CD4-positive, CD25-positive, alpha-beta regulatory T cell (primary cell): Measurements from ENCODE around the gene DCTN2. TPM values are rescaled to one million over a fixed set of nuclear protein-coding genes. Genes with fewer than 3 reads are reported as not detected.
A peak's percentile ranks its signal among the peaks of the same experiment; 100 is the strongest.

Source experiments
- ATAC-seq, 2 donors: fragments of 150-1000 bp; cut with Tn5 transposase; one replicate each; pipeline ENCODE4 v1.10.0; 2021; ENCODE audit warnings: low read depth in 2 of 2, moderate number of reproducible peaks in 2 of 2, moderate library complexity in 1 of 2
- DNase-seq, 3 donors: peaks; one replicate each; pipeline versions ENCODE4 v3.0.0 to v3.0.0-alpha.2; 2012 to 2022; ENCODE audit warnings: mixed read lengths in 1 of 3
- H3K27ac ChIP-seq: one replicate; pipeline ENCODE4 v1.7.0; 2013; ENCODE audit warnings: mild to moderate bottlenecking, low read length; ENCODE audit not compliant: insufficient read depth, poor library complexity, severe bottlenecking
- H3K27me3 ChIP-seq: one replicate; pipeline ENCODE4 v1.7.0; 2013; ENCODE audit warnings: low read length; ENCODE audit not compliant: control insufficient read depth, insufficient read depth
- H3K36me3 ChIP-seq: one replicate; pipeline ENCODE4 v1.7.0; 2013; ENCODE audit warnings: mild to moderate bottlenecking, low read length, moderate library complexity; ENCODE audit not compliant: control insufficient read depth, insufficient read depth
- H3K4me1 ChIP-seq: 2 replicates; pipeline ENCODE4 v1.7.0; 2013; ENCODE audit warnings: mild to moderate bottlenecking, low read length; ENCODE audit not compliant: insufficient read depth, control insufficient read depth, poor library complexity, severe bottlenecking
- H3K4me3 ChIP-seq: one replicate; pipeline ENCODE4 v1.7.0; 2013; ENCODE audit warnings: low read depth, mild to moderate bottlenecking, low read length, moderate library complexity
- H3K9me3 ChIP-seq, 2 experiments: 1 replicate in 1 of 2; 2 replicates in 1 of 2; pipeline ENCODE4 v1.7.0; 2013; ENCODE audit warnings: low read length in 2 of 2, mild to moderate bottlenecking in 1 of 2, moderate library complexity in 1 of 2; ENCODE audit not compliant: control insufficient read depth in 2 of 2
- H3K27ac Mint-ChIP-seq, 3 donors: one replicate each; pipeline ENCODE4 v1.8.0; 2020 to 2022; ENCODE audit warnings: mild to moderate bottlenecking in 3 of 3, mixed read lengths in 3 of 3, moderate library complexity in 2 of 3
- H3K27me3 Mint-ChIP-seq: one replicate; pipeline ENCODE4 v1.8.0; 2022; ENCODE audit warnings: mild to moderate bottlenecking, mixed read lengths
- H3K36me3 Mint-ChIP-seq: one replicate; pipeline ENCODE4 v1.8.0; 2020; ENCODE audit warnings: mixed read lengths
- H3K4me1 Mint-ChIP-seq, 4 donors: one replicate each; pipeline ENCODE4 v1.8.0; 2020 to 2022; ENCODE audit warnings: mixed read lengths in 4 of 4, mild to moderate bottlenecking in 1 of 4
- H3K4me3 Mint-ChIP-seq, 4 donors: one replicate each; pipeline ENCODE4 v1.8.0; 2020 to 2022; ENCODE audit warnings: mild to moderate bottlenecking in 4 of 4, mixed read lengths in 4 of 4, moderate library complexity in 3 of 4
- H3K9me3 Mint-ChIP-seq, 7 donors: one replicate each; pipeline ENCODE4 v1.8.0; 2020 to 2022; ENCODE audit warnings: mixed read lengths in 7 of 7, mild to moderate bottlenecking in 3 of 7, moderate library complexity in 2 of 7
- polyA plus RNA-seq, 4 donors: library from polyadenylated mRNA; unstranded; fragments of 300-500 nt; fragmentation: Illumina TruSeq; gene quantifications; one replicate each; pipeline ENCODE4 v1.2.3, GENCODE V29; 2021
- total RNA-seq: library from RNA; stranded (reverse); gene quantifications from one replicate; pipeline ENCODE4 v1.2.3, GENCODE V29; 2022

The DCTN2 gene
- total and polyA plus RNA-seq, 5 donors from 2014 or later: 74.9 to 91.6 (median 78.9) TPM

DNA sequence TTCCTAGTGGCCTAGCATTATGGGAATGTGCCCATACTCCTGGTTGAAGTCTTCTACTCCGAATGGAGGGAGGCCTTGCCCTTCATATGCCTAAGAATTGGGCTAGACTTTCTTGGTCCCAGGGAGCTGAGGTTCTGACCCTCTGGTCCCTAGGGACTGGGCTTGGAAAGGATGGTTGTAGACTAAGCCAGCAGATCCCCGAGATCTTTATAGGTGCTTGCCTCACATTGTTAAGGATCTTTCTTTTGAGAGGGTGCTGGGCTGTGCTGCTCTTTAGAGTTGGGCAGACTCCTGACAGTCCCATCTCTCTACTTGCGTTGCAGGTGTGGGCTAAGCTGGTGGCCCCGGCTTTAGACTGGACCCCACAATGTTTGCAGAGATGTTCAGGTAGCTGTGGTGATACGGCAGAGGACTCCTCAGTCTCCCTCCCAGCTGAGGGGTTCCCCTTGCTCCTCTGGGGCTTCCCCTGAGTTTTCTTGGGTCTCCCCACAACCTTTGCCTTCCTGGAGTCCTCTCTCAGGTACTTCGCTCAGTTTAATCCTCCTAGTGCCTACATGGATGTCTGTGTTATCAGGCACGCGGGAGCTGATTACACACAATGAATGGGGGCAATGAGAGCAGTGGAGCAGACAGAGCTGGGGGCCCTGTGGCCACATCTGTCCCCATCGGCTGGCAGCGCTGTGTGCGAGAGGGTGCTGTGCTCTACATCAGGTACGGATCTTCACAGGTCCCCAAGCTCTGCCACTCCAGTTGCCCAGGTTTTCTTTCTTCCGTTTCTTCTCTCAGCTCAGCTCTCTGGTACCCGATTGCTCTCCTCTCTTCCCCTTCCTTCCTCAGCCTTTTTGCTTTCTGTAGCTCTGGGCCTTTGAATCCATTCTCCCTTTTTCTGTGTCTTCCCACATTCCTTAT lies 23.0 kb downstream of the DCTN2 start:
- peaks cover 5% of the 10 kb centered on the region for H3K36me3 Mint-ChIP-seq
- H3K9me3 Mint-ChIP-seq: peaks cover 0 to 3% (median 0%) of the 10 kb centered on the region in 7 donors
- ATAC-seq: no peak
- peak overlapping the region; percentile 90 to 96 (median 94) for H3K4me3 Mint-ChIP-seq
- peak overlapping the region in 2 of 3 donors; percentile 89 to 95 for H3K27ac Mint-ChIP-seq
- Histone ChIP-seq H3K4me3 (peak overlapping the region; percentile 89), H3K36me3 (peaks cover 26% of the 10 kb centered on the region), H3K27ac (peak overlapping the region; percentile 98), H3K9me3 (no peaks in the 10 kb centered on the region), H3K27me3 (no peaks in the 10 kb centered on the region), H3K4me1 (peaks cover 47% of the 10 kb centered on the region)
- peaks cover 9 to 55% (median 35%) of the 10 kb centered on the region in 4 donors for H3K4me1 Mint-ChIP-seq
- peaks cover 21% of the 10 kb centered on the region for H3K27me3 Mint-ChIP-seq
- peak in 1 of 3 donors; percentile 8 for DNase-seq

DNA sequence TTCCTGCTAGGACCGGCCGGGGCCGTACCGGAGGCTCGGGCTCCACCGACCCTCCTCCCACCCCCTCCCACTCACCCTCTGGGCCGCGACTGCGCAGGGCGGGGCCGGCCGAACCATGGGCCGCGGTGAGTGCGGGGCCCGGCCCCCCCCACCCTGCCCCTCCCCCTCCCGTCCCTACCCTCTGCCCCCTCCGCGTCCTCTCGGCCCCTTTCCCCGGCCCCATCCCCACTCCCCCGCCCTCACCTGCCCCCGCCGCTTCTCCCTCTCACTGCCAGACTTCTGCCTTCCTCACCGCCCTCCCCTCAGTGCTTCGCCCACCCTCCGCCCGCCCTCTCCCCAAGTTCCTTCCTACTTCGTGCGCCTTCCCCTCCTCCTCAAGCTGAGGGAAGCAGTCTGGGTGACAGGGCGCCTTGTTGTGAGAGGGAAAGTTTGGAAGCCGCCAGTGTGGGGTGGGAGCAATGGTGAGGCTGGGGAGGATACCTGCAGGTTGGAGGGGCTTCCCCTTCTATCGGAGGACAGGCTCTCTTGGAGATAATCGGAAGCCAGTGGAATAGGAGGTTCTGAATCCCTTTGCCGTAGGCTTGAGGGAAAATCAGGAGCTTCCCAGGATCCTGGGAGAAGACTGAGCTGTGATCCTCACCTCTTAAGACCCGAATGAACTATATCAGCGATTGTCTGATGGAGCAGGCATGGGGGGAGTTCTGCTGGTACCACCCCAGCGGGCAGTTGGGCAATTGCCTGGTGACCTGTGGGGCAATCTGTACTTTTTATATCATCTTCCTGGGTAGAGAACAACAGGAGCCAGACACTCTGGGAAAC lies 23.9 kb downstream of the DCTN2 start:
- Histone ChIP-seq H3K9me3 (no peaks in the 10 kb centered on the region), H3K36me3 (peaks cover 22% of the 10 kb centered on the region), H3K27ac (peak overlapping the region; percentile 98), H3K27me3 (no peaks in the 10 kb centered on the region), H3K4me1 (peaks cover 56% of the 10 kb centered on the region), H3K4me3 (peak overlapping the region; percentile 89)
- Mint-ChIP-seq H3K9me3 (peaks cover 0 to 3% (median 0%) of the 10 kb centered on the region in 7 donors), H3K4me3 (peak overlapping the region; percentile 90 to 96 (median 94)), H3K36me3 (peaks cover 6% of the 10 kb centered on the region), H3K4me1 (peaks cover 15 to 63% (median 42%) of the 10 kb centered on the region in 4 donors), H3K27me3 (peaks cover 21% of the 10 kb centered on the region), H3K27ac (peak overlapping the region in 2 of 3 donors; percentile 89 to 100)
- DNase-seq (peak; percentile 30 to 59 (median 51)), ATAC-seq (no peak)

DNA sequence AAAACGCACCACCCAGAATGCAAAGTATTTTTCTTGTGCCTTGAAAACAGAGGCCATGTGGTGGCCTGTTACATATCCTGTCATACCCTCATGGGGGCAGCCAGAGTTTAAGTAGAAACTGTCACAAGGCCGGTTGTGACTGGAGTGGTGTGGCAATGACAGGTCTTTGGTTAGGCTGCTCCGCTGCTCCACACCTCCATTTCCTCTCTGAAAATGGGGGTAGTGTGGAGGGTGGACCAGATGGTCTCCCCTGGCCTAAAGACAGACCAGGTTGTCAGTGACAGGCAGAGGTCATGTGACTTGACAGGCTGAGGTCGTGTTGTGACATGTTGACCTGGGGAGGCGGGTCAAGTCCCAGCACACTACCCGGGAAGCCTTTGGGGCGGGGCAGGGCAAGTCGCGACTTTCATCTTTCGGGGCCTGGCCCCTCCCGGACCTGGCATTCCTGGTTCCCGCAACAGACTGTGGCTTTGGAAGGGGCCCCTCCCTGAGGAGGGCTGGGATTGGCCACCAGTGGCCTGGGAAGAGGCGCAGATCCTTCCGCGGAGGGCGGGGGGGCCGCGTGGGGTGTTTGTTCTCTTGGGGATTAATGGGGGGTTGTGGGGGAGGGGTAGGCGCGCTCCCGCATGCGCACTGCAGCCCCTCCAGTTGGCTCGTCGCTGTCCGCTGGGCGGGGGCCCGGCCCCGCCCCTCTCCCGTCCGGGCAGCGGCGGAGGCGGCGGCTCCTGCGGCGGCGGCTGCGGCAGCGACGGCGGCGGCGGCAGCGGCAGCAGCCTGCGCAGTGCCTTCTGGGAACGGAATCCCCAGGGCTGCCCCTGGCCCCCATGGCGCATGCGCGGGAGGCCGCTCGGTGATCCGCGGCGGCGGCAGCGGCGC lies 24.7 kb downstream of the DCTN2 start, which contains the start of gene MBD6:
MBD6 (plus strand) TSS at position 814 of the 876 bp plus-strand sequence. CDS start 1,480 bp downstream, outside the sequence.
- Mint-ChIP-seq H3K27ac (peak within 1 kb of the TSS; percentile 98 to 100 (median 100)), H3K4me1 (peaks cover 15 to 71% (median 44%) of the 10 kb centered on the region in 4 donors), H3K9me3 (peaks cover 0 to 3% (median 0%) of the 10 kb centered on the region in 7 donors), H3K36me3 (peaks cover 10% of the 10 kb centered on the region), H3K4me3 (peak within 1 kb of the TSS; percentile 97 to 99 (median 98)), H3K27me3 (peaks cover 21% of the 10 kb centered on the region)
- Histone ChIP-seq H3K4me3 (peak within 1 kb of the TSS; percentile 89), H3K27ac (peak within 1 kb of the TSS; percentile 98), H3K36me3 (peaks cover 21% of the 10 kb centered on the region), H3K27me3 (no peaks in the 10 kb centered on the region), H3K4me1 (peaks cover 59% of the 10 kb centered on the region), H3K9me3 (no peaks in the 10 kb centered on the region)
- DNase-seq (peak; percentile 89 to 92 (median 90)), ATAC-seq (peak; percentile 46 to 50)

DNA sequence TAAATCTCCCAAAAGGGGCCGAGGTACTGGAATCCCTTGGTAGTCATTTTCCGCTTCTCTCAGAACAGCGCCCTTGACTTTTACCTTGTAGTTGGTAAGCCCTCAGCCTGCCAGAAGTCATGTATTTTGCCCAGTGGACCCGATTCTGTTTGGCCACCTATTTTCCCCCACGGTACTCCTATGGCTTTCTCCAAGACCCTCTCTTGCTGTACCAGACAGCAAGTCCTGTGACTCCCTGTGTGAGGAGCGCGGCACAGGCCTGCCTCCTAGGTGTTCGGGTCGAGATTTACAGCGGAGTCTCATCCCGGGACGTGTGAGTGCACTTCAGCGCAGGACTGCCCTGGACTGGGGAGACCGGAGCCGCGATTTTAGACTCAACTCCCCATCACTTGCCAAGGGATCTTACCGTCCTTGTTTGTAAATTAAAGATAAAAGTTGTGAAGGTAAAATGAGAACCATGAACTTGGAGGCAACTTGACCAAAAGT lies 25.4 kb downstream of the DCTN2 start:
- Histone ChIP-seq H3K27ac (peak overlapping the region; percentile 98), H3K27me3 (no peaks in the 10 kb centered on the region), H3K4me1 (peaks cover 59% of the 10 kb centered on the region), H3K9me3 (no peaks in the 10 kb centered on the region), H3K4me3 (peak overlapping the region; percentile 60), H3K36me3 (peaks cover 23% of the 10 kb centered on the region)
- DNase-seq (no peak), ATAC-seq (no peak)
- Mint-ChIP-seq H3K4me3 (peak overlapping the region; percentile 97 to 99 (median 98)), H3K27me3 (peaks cover 21% of the 10 kb centered on the region), H3K36me3 (peaks cover 17% of the 10 kb centered on the region), H3K27ac (peak overlapping the region; percentile 98 to 100 (median 100)), H3K9me3 (peaks cover 0 to 3% (median 0%) of the 10 kb centered on the region in 7 donors), H3K4me1 (peaks cover 15 to 76% (median 47%) of the 10 kb centered on the region in 4 donors)

DNA sequence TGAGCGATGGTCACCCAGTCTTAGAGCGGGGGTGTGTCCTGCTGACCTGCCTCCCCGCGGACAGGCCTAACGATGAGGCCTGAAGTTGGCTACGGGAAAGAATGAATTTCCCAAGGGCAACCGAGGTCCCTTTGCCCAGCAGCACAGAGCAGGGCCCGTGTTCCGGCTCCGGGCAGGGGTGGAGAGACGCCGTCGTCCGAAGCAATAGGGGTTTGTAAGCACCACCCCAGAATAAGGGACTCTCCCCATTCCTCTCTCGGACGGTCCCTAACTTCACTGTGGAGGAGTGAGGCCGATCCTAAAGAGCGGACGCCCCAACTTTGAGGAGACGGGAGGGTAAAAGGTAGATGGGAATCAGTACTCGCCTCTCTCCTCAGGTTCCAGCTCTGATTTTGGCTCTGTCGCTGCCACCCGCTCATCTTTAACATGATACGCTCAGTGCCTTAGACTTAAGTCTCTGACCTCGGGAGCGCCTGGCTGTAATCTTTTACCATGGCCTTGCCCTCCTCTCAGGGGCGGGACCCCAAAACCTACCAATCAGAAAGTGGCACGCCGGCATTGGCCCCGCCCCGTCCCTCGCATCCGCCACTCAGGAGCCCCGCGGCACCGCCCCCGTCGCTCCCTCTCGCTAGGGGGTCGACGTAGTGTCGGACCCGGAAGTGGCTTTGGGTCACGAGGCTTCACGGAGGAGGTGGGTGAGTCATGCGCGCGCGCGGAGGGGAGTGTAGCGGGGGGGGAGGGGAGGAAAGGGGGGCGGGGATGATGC lies 26.8 kb downstream of the DCTN2 start, which contains the start of gene DDIT3:
DDIT3 (minus strand) TSS at position 462 of the 766 bp plus-strand sequence. CDS start 3,108 bp downstream, outside the sequence.
- Mint-ChIP-seq H3K9me3 (peaks cover 0 to 3% (median 0%) of the 10 kb centered on the region in 7 donors), H3K4me3 (peak within 1 kb of the TSS; percentile 97 to 99 (median 98)), H3K4me1 (peaks cover 21 to 68% (median 48%) of the 10 kb centered on the region in 4 donors), H3K36me3 (peaks cover 29% of the 10 kb centered on the region), H3K27me3 (peaks cover 21% of the 10 kb centered on the region), H3K27ac (peak within 1 kb of the TSS; percentile 98 to 100 (median 100))
- Histone ChIP-seq H3K27ac (peak within 1 kb of the TSS; percentile 98), H3K9me3 (no peaks in the 10 kb centered on the region), H3K4me1 (peaks cover 59% of the 10 kb centered on the region), H3K27me3 (no peaks in the 10 kb centered on the region), H3K36me3 (peaks cover 35% of the 10 kb centered on the region), H3K4me3 (peak within 1 kb of the TSS; percentile 98)
- ATAC-seq (peak; percentile 78 to 81), DNase-seq (peak; percentile 99)

DNA sequence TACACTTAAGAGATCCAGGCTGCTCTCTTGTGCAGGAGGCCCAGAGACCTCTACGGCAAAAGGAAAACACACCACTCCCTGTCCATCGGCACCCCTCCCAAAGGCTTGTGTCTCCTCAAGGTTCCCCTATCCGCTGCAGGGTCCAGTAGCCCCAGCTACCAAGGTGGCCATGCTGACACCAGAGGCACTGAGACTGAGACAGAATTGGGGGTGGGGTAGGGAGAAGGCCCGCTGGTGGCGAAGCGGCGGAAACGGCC lies 27.3 kb downstream of the DCTN2 start:
- Mint-ChIP-seq H3K4me1 (peaks cover 21 to 65% (median 48%) of the 10 kb centered on the region in 4 donors), H3K36me3 (peaks cover 29% of the 10 kb centered on the region), H3K27me3 (peaks cover 21% of the 10 kb centered on the region), H3K27ac (peak overlapping the region; percentile 97 to 100 (median 100)), H3K4me3 (peak overlapping the region; percentile 97 to 99 (median 98)), H3K9me3 (peaks cover 0 to 3% (median 0%) of the 10 kb centered on the region in 7 donors)
- no peaks in the 10 kb centered on the region for H3K27me3 ChIP-seq
- H3K9me3 ChIP-seq: no peaks in the 10 kb centered on the region
- ATAC-seq (no peak), DNase-seq (peak in 2 of 3 donors; percentile 14 to 27)
- peak overlapping the region; percentile 98 for H3K27ac ChIP-seq
- H3K4me3 ChIP-seq: peak overlapping the region; percentile 98
- H3K36me3 ChIP-seq: peaks cover 36% of the 10 kb centered on the region
- peaks cover 56% of the 10 kb centered on the region for H3K4me1 ChIP-seq
